NCI-H1092 treated with DMSO at 0.1 percent for 48 hours (cell line): ENCODE data around the gene MYDGF.
"Not testable (repeated sequence)": the region's sequence is repeated elsewhere in the genome, so short reads cannot be mapped to it uniquely, and the experiment has no call there.

ENCODE experiments used
- DNase-seq: peaks from one replicate; lab custom pipeline; 2025; lab: John Stamatoyannopoulos, UW

The MYDGF gene

GRCh38 chr19:4669723-4670480 is at the start of gene MYDGF:
Gene MYDGF, minus strand, starts transcription at chr19:4670342. Its CDS starts 8 bp downstream, at chr19:4670334.
- peak; percentile 77 for DNase-seq

- no peak for DNase-seq
Observed at GRCh38 chr19:4719499-4719866, 49.3 kb upstream of the MYDGF start.

- DNase-seq, result no peak
Observed at GRCh38 chr19:4717966-4718701, 48.0 kb upstream of the MYDGF start.

- DNase-seq, result no peak
Observed at GRCh38 chr19:4717191-4717965, 47.2 kb upstream of the MYDGF start.

- no peak for DNase-seq
Observed at GRCh38 chr19:4715529-4716221, 45.5 kb upstream of the MYDGF start.

- DNase-seq, result not testable (repeated sequence)
Observed at GRCh38 chr19:4715178-4715528, 45.0 kb upstream of the MYDGF start.

- no peak for DNase-seq
Observed at GRCh38 chr19:4714016-4714415, 43.9 kb upstream of the MYDGF start.

- no peak for DNase-seq
Observed at GRCh38 chr19:4713384-4713951, 43.3 kb upstream of the MYDGF start.

GRCh38 chr19:4712771-4713170 is 42.6 kb upstream of the MYDGF start:
- no peak for DNase-seq

- no peak for DNase-seq
Observed at GRCh38 chr19:4711211-4711610, 41.1 kb upstream of the MYDGF start.

GRCh38 chr19:4710281-4710600 is 40.1 kb upstream of the MYDGF start:
- no peak for DNase-seq

GRCh38 chr19:4709440-4710280 is 39.5 kb upstream of the MYDGF start:
- DNase-seq, result no peak

GRCh38 chr19:4707956-4708650 is 38.0 kb upstream of the MYDGF start:
- DNase-seq, result no peak

GRCh38 chr19:4707322-4707721 is 37.2 kb upstream of the MYDGF start:
- no peak for DNase-seq

- DNase-seq, result no peak
Observed at GRCh38 chr19:4705413-4706131, 35.4 kb upstream of the MYDGF start.

- DNase-seq, result no peak
Observed at GRCh38 chr19:4704317-4704673, 34.2 kb upstream of the MYDGF start.

- no peak for DNase-seq
Observed at GRCh38 chr19:4703671-4704316, 33.7 kb upstream of the MYDGF start.

- no peak for DNase-seq
Observed at GRCh38 chr19:4702764-4703163, 32.6 kb upstream of the MYDGF start.

- no peak for DNase-seq
Observed at GRCh38 chr19:4701557-4701956, 31.4 kb upstream of the MYDGF start.

- no peak for DNase-seq
Observed at GRCh38 chr19:4700693-4700970, 30.5 kb upstream of the MYDGF start.
